Measurements from ENCODE around the gene ATL3.
"Not testable (repeated sequence)": the region's sequence is repeated elsewhere in the genome, so short reads cannot be mapped to it uniquely, and the experiment has no call there.

ATL3 gene

GRCh38 chr11:63610604-63611394 is 60.4 kb downstream of the ATL3 start:
- peaks cover 47% of the 10 kb centered on the region for H3K27me3 Mint-ChIP-seq (ENCODE audit: low read depth)
- peak overlapping the region in 2 of 3 experiments; percentile 27 to 41 for H3K4me3 Mint-ChIP-seq
- H3K9me3 Mint-ChIP-seq: no peaks in the 10 kb centered on the region
- no peak for TF ChIP-seq CTCF (IDR thresholded peaks at IDR 0.05; ENCODE audit: unreplicated experiment in 3 of 3)
- H3K4me1 Mint-ChIP-seq: peaks cover 25% of the 10 kb centered on the region
- no peaks in the 10 kb centered on the region for H3K36me3 Mint-ChIP-seq (ENCODE audit: low read depth)
- H3K27ac Mint-ChIP-seq: peak overlapping the region in 1 of 3 experiments; percentile 53

GRCh38 chr11:63609971-63610580 is 61.1 kb downstream of the ATL3 start:
- H3K27me3 Mint-ChIP-seq (ENCODE audit: low read depth): peaks cover 47% of the 10 kb centered on the region
- H3K4me3 Mint-ChIP-seq: peak overlapping the region in 1 of 3 experiments; percentile 27
- no peaks in the 10 kb centered on the region for H3K36me3 Mint-ChIP-seq (ENCODE audit: low read depth)
- TF ChIP-seq CTCF (IDR thresholded peaks at IDR 0.05; ENCODE audit: unreplicated experiment in 3 of 3): no peak
- H3K27ac Mint-ChIP-seq: peak overlapping the region in 1 of 3 experiments; percentile 26
- H3K4me1 Mint-ChIP-seq: peaks cover 25% of the 10 kb centered on the region
- H3K9me3 Mint-ChIP-seq: no peaks in the 10 kb centered on the region

- no peak for TF ChIP-seq CTCF (IDR thresholded peaks at IDR 0.05; ENCODE audit: unreplicated experiment in 3 of 3)
- Mint-ChIP-seq H3K4me3 (no peak overlapping the region), H3K9me3 (no peaks in the 10 kb centered on the region), H3K36me3 (ENCODE audit: low read depth) (no peaks in the 10 kb centered on the region), H3K27ac (no peak overlapping the region), H3K27me3 (ENCODE audit: low read depth) (peaks cover 46% of the 10 kb centered on the region), H3K4me1 (peaks cover 25% of the 10 kb centered on the region)
Measured at GRCh38 chr11:63609536-63609935, 61.6 kb downstream of the ATL3 start.

GRCh38 chr11:63608353-63609345 is 62.5 kb downstream of the ATL3 start:
- Mint-ChIP-seq H3K27ac (no peak overlapping the region), H3K9me3 (no peaks in the 10 kb centered on the region), H3K36me3 (ENCODE audit: low read depth) (no peaks in the 10 kb centered on the region), H3K4me3 (no peak overlapping the region), H3K27me3 (ENCODE audit: low read depth) (peaks cover 44% of the 10 kb centered on the region), H3K4me1 (peaks cover 25% of the 10 kb centered on the region)
- TF ChIP-seq CTCF (IDR thresholded peaks at IDR 0.05; ENCODE audit: unreplicated experiment in 3 of 3): no peak

- TF ChIP-seq CTCF (IDR thresholded peaks at IDR 0.05; ENCODE audit: unreplicated experiment in 3 of 3): no peak
- H3K4me3 Mint-ChIP-seq: no peak overlapping the region
- H3K4me1 Mint-ChIP-seq: peaks cover 17% of the 10 kb centered on the region
- no peaks in the 10 kb centered on the region for H3K36me3 Mint-ChIP-seq (ENCODE audit: low read depth)
- H3K27ac Mint-ChIP-seq: peak overlapping the region in 1 of 3 experiments; percentile 39
- H3K27me3 Mint-ChIP-seq (ENCODE audit: low read depth): peaks cover 16% of the 10 kb centered on the region
- H3K9me3 Mint-ChIP-seq: no peaks in the 10 kb centered on the region
Measured at GRCh38 chr11:63603180-63603518, 68.0 kb downstream of the ATL3 start.

- H3K9me3 Mint-ChIP-seq; H3K4me3 Mint-ChIP-seq; H3K36me3 Mint-ChIP-seq (ENCODE audit: low read depth): not testable (repeated sequence)
- Mint-ChIP-seq H3K27me3 (ENCODE audit: low read depth) (peaks cover 15% of the 10 kb centered on the region), H3K27ac (peak overlapping the region in 2 of 3 experiments; percentile 39 to 45), H3K4me1 (peaks cover 15% of the 10 kb centered on the region)
Measured at GRCh38 chr11:63602290-63603179, 68.6 kb downstream of the ATL3 start.

Measured in nephron (organoid).